ENCODE results near the gene ARFGEF2. TPM values are rescaled to one million over a fixed set of nuclear protein-coding genes. Genes with fewer than 3 reads are reported as not detected.

ARFGEF2 gene
- total RNA-seq, 1 donor from 2014 or later, result 16.6 TPM

DNA sequence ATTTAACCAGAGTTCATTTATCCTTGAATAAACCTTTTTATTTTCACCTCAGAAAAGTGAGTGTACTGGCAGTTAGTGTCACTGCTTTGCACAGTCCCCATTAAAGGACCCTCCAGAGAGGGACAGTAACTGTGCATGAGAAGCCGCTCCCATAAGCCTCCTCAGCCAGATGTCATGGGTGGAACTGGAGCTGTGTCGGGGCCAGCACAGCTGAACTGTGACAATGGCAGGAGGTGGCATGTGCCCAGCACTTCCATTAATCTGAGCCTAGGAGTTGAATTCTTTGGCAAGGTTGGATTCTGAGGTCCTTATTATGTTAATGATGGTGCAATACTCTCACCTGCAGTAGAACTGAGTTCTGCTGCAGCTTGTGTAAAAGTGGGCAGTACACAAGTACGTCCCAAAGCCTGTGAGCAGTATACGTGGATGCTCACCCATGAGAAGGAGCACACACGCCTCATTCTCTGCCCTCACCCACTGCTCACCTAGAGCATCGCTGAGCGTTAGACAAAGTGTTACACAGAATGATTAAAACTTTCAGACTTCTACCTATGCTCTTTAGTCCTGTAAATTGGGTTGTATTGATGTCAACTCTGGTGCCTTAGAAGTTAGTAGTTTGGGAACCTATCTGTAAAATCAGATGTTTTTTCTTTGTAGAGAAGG is 112.7 kb downstream of the ARFGEF2 start:
- H3K4me1 ChIP-seq, result no peaks in the 10 kb centered on the region
- H3F3A ChIP-seq (ENCODE audit: low read depth), result no peaks in the 10 kb centered on the region
- TF ChIP-seq, protein P1, sequence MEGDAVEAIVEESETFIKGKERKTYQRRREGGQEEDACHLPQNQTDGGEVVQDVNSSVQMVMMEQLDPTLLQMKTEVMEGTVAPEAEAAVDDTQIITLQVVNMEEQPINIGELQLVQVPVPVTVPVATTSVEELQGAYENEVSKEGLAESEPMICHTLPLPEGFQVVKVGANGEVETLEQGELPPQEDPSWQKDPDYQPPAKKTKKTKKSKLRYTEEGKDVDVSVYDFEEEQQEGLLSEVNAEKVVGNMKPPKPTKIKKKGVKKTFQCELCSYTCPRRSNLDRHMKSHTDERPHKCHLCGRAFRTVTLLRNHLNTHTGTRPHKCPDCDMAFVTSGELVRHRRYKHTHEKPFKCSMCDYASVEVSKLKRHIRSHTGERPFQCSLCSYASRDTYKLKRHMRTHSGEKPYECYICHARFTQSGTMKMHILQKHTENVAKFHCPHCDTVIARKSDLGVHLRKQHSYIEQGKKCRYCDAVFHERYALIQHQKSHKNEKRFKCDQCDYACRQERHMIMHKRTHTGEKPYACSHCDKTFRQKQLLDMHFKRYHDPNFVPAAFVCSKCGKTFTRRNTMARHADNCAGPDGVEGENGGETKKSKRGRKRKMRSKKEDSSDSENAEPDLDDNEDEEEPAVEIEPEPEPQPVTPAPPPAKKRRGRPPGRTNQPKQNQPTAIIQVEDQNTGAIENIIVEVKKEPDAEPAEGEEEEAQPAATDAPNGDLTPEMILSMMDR (IDR thresholded peaks at IDR 0.05), result no peak
- no peak for TF ChIP-seq EZH2 (IDR thresholded peaks at IDR 0.05)
- no peaks in the 10 kb centered on the region for H3K4me1 Mint-ChIP-seq
- peaks cover 4% of the 10 kb centered on the region for H3K36me3 ChIP-seq
- no peaks in the 10 kb centered on the region for H3K27me3 ChIP-seq
- no peak overlapping the region for H3K9ac ChIP-seq
- no peaks in the 10 kb centered on the region for H4K20me1 ChIP-seq (ENCODE audit: low read depth)
- H2AFZ ChIP-seq (replicated peaks), result no peak overlapping the region
- H3K4me2 ChIP-seq, result no peak overlapping the region
- no peak overlapping the region for H3K4me3 ChIP-seq
- H3K27ac Mint-ChIP-seq, result no peak overlapping the region
- no peak overlapping the region for H3K27ac ChIP-seq
- no peak for DNase-seq (ENCODE audit: low spot score)
- H3K4me3 Mint-ChIP-seq, result no peak overlapping the region
- H3K9me3 Mint-ChIP-seq, result no peaks in the 10 kb centered on the region
- no peaks in the 10 kb centered on the region for H3K27me3 Mint-ChIP-seq (ENCODE audit: insufficient read depth, low read depth)
- H3K36me3 Mint-ChIP-seq, result peaks cover 6% of the 10 kb centered on the region
- no peaks in the 10 kb centered on the region for H3K9me3 ChIP-seq (ENCODE audit: low read depth)
- no peaks in the 10 kb centered on the region for H3K79me2 ChIP-seq (ENCODE audit: low read depth)

DNA sequence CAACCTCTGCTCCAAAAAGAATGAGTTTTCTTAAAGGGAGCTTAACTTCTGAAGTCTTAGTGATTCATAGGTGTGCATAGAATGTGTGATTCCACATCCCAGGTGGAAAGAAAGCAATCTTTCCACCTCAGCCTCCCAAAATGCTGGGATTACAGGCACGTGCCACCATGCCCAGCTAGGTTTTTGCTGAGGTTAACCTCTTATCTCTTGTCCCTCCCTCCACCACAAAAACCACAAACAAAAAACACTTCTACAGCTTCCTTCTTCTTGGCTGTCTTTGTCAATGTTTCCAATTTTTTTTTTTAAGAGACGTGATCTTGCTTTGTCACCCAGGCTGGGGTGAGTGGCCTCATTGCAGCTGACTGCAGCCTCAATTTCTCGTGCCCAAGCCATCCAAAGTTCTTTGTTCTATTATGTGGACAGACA is 116.5 kb downstream of the ARFGEF2 start:
- Mint-ChIP-seq H3K36me3 (peaks cover under 1% of the 10 kb centered on the region), H3K4me1 (no peaks in the 10 kb centered on the region), H3K27me3 (ENCODE audit: insufficient read depth, low read depth) (peaks cover 2% of the 10 kb centered on the region), H3K9me3 (no peaks in the 10 kb centered on the region), H3K27ac (no peak overlapping the region), H3K4me3 (no peak overlapping the region)
- no peaks in the 10 kb centered on the region for H3K27me3 ChIP-seq
- no peak overlapping the region for H2AFZ ChIP-seq (replicated peaks)
- H3K9ac ChIP-seq, result no peak overlapping the region
- H3K27ac ChIP-seq, result no peak overlapping the region
- H3K4me1 ChIP-seq, result no peaks in the 10 kb centered on the region
- H3K79me2 ChIP-seq (ENCODE audit: low read depth), result no peaks in the 10 kb centered on the region
- no peak for TF ChIP-seq EZH2phosphoT487 (IDR thresholded peaks at IDR 0.05)
- no peak for TF ChIP-seq EZH2 (IDR thresholded peaks at IDR 0.05)
- TF ChIP-seq, protein P1 (IDR thresholded peaks at IDR 0.05), result no peak
- no peak for DNase-seq (ENCODE audit: low spot score)
- no peaks in the 10 kb centered on the region for H4K20me1 ChIP-seq (ENCODE audit: low read depth)
- no peak overlapping the region for H3K4me3 ChIP-seq
- no peak overlapping the region for H3K4me2 ChIP-seq
- H3K9me3 ChIP-seq (ENCODE audit: low read depth), result no peaks in the 10 kb centered on the region
- no peaks in the 10 kb centered on the region for H3F3A ChIP-seq (ENCODE audit: low read depth)
- H3K36me3 ChIP-seq, result peaks cover 4% of the 10 kb centered on the region

DNA sequence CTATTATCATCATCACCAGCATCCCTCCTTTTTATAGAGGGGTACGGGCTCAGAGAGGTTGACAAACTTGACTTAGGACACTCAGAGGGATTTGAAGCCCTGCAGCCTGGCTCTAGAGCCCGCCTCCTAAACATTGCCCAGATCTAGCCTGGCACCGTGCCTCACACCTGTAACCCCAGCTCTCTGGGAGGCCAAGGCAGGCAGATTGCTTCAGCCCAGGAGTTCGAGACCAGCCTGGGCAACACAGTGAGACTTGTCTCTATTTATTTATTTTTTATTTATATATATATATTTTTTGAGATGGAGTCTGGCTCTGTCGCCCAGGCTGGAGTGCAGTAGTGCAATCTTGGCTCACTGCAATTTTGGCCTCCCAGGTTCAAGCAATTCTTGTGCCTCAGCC is 118.3 kb downstream of the ARFGEF2 start:
- H3K27me3 ChIP-seq, result no peaks in the 10 kb centered on the region
- no peaks in the 10 kb centered on the region for H4K20me1 ChIP-seq (ENCODE audit: low read depth)
- no peaks in the 10 kb centered on the region for H3K79me2 ChIP-seq (ENCODE audit: low read depth)
- no peaks in the 10 kb centered on the region for H3K9me3 ChIP-seq (ENCODE audit: low read depth)
- H3K4me3 ChIP-seq, result no peak overlapping the region
- Mint-ChIP-seq H3K4me1 (no peaks in the 10 kb centered on the region), H3K4me3 (no peak overlapping the region), H3K27ac (peak overlapping the region; percentile 2), H3K27me3 (ENCODE audit: insufficient read depth, low read depth) (peaks cover 2% of the 10 kb centered on the region), H3K9me3 (no peaks in the 10 kb centered on the region), H3K36me3 (no peaks in the 10 kb centered on the region)
- H3F3A ChIP-seq (ENCODE audit: low read depth), result no peaks in the 10 kb centered on the region
- no peak overlapping the region for H3K27ac ChIP-seq
- no peak overlapping the region for H2AFZ ChIP-seq (replicated peaks)
- DNase-seq (ENCODE audit: low spot score), result no peak
- no peaks in the 10 kb centered on the region for H3K36me3 ChIP-seq
- no peak overlapping the region for H3K4me2 ChIP-seq
- H3K4me1 ChIP-seq, result no peaks in the 10 kb centered on the region
- TF ChIP-seq EZH2 (IDR thresholded peaks at IDR 0.05) (no peak), EZH2phosphoT487 (IDR thresholded peaks at IDR 0.05) (no peak)
- TF ChIP-seq, protein P1 (IDR thresholded peaks at IDR 0.05), result no peak
- no peak overlapping the region for H3K9ac ChIP-seq

Data from neural progenitor cell (in vitro differentiated cells).